Esophagus muscularis mucosa (tissue), 4 donors: ENCODE measurements around the gene TANGO2.

ENCODE experiments used
- CTCF ChIP-seq, 3 experiments: fragments of 200-600 bp in 2 of 3; fragments of 450-650 bp in 1 of 3; sonication (generic) in 2 of 3; IDR thresholded peaks; one replicate each; pipeline ENCODE4 v1.5.1; 2017 to 2019; ENCODE audit warnings: antibody characterized with exemption in 3 of 3, mild to moderate bottlenecking in 2 of 3, moderate library complexity in 1 of 3
- EP300 ChIP-seq: sonication (generic); formaldehyde crosslinking; IDR thresholded peaks from one replicate; pipeline ENCODE4 v1.6.1; 2017; ENCODE audit warnings: antibody characterized with exemption
- POLR2A ChIP-seq: fragments of 450-650 bp; IDR thresholded peaks from one replicate; pipeline ENCODE4 v1.6.1; 2017; ENCODE audit warnings: antibody characterized with exemption, moderate library complexity, mild to moderate bottlenecking, low read depth
- POLR2AphosphoS5 ChIP-seq, 2 donors: sonication (generic); formaldehyde crosslinking; IDR thresholded peaks; one replicate each; pipeline ENCODE4 v1.6.1; 2017; ENCODE audit warnings: antibody characterized with exemption in 2 of 2

- TF ChIP-seq CTCF (IDR thresholded peaks at IDR 0.05), result no peak
- no peak for TF ChIP-seq POLR2AphosphoS5 (IDR thresholded peaks at IDR 0.05)
- no peak for TF ChIP-seq POLR2A
- TF ChIP-seq EP300, result no peak
Observed at GRCh38 chr22:20001082-20001638, 19.8 kb upstream of the TANGO2 start.
